IPS-11a (cell line): ENCODE data around the gene KRT74.

Experiments
- H3K4me3 ChIP-seq: one replicate; pipeline ENCODE4 v1.5.1; 2013; ENCODE audit warnings: low read depth, low read length, control low read depth

Gene KRT74

GRCh38 chr12:52573743-52574142, at the start of gene KRT74:
TSS of gene KRT74 (minus strand) at chr12:52573843. CDS start at chr12:52573777, 66 bp downstream.
- H3K4me3 ChIP-seq = no peak within 1 kb of the TSS

GRCh38 chr12:52622349-52622748, 48.7 kb upstream of the KRT74 start:
- no peak overlapping the region for H3K4me3 ChIP-seq

GRCh38 chr12:52618866-52619265, 45.2 kb upstream of the KRT74 start:
- H3K4me3 ChIP-seq = no peak overlapping the region

GRCh38 chr12:52618216-52618615, 44.6 kb upstream of the KRT74 start, which contains the start of gene KRT73:
TSS of gene KRT73 (minus strand) at chr12:52618559. CDS start at chr12:52618524, 35 bp downstream.
- no peak within 1 kb of the TSS for H3K4me3 ChIP-seq

- no peak overlapping the region for H3K4me3 ChIP-seq
These were observed 43.8 kb upstream of the KRT74 start for GRCh38 chr12:52617403-52617785.

GRCh38 chr12:52616680-52617402, 43.2 kb upstream of the KRT74 start:
- H3K4me3 ChIP-seq = no peak overlapping the region

- H3K4me3 ChIP-seq = no peak overlapping the region
These were observed 42.3 kb upstream of the KRT74 start for GRCh38 chr12:52615912-52616311.

GRCh38 chr12:52615208-52615868, 41.7 kb upstream of the KRT74 start:
- no peak overlapping the region for H3K4me3 ChIP-seq

GRCh38 chr12:52614381-52615207, 41.0 kb upstream of the KRT74 start:
- no peak overlapping the region for H3K4me3 ChIP-seq

GRCh38 chr12:52613384-52614030, 39.9 kb upstream of the KRT74 start:
- no peak overlapping the region for H3K4me3 ChIP-seq

GRCh38 chr12:52612431-52613383, 39.1 kb upstream of the KRT74 start:
- no peak overlapping the region for H3K4me3 ChIP-seq

- H3K4me3 ChIP-seq = no peak overlapping the region
These were observed 37.4 kb upstream of the KRT74 start for GRCh38 chr12:52611080-52611468.

GRCh38 chr12:52608826-52609630, 35.4 kb upstream of the KRT74 start:
- H3K4me3 ChIP-seq = no peak overlapping the region

- H3K4me3 ChIP-seq = no peak overlapping the region
These were observed 34.5 kb upstream of the KRT74 start for GRCh38 chr12:52608161-52608560.

- no peak overlapping the region for H3K4me3 ChIP-seq
These were observed 33.7 kb upstream of the KRT74 start for GRCh38 chr12:52607314-52607713.

GRCh38 chr12:52606581-52607218, 33.1 kb upstream of the KRT74 start:
- no peak overlapping the region for H3K4me3 ChIP-seq

GRCh38 chr12:52606096-52606495, 32.5 kb upstream of the KRT74 start:
- H3K4me3 ChIP-seq = no peak overlapping the region

- H3K4me3 ChIP-seq = no peak overlapping the region
These were observed 31.9 kb upstream of the KRT74 start for GRCh38 chr12:52605542-52605941.

- no peak overlapping the region for H3K4me3 ChIP-seq
These were observed 31.2 kb upstream of the KRT74 start for GRCh38 chr12:52604859-52605258.
